Omental fat pad (tissue), 4 donors: ENCODE results near the gene EME2. TPM values are rescaled to one million over a fixed set of nuclear protein-coding genes. Genes with fewer than 3 reads are reported as not detected.

ENCODE experiments used
- ATAC-seq: fragments of 150-250 bp; one replicate; pipeline ENCODE4 v1.9.1; 2016; ENCODE audit warnings: mild to moderate bottlenecking, moderate library complexity; ENCODE audit not compliant: low FRiP score
- DNase-seq: peaks from one replicate; pipeline ENCODE4 v3.0.0-alpha.2; 2019; ENCODE audit warnings: low spot score
- total RNA-seq, 4 donors: library from RNA; depleted of rRNA; stranded (reverse); fragments of >200 nt; gene quantifications; one replicate each; pipeline ENCODE4 v1.1.0, GENCODE V29; 2016
- TF ChIP-seq, protein P1 (sequence below), 3 donors: fragments of 450-650 bp; IDR thresholded peaks; one replicate each; pipeline ENCODE4 v1.5.1; 2016 to 2017; ENCODE audit warnings: antibody characterized with exemption in 3 of 3, mild to moderate bottlenecking in 3 of 3, moderate library complexity in 2 of 3

EME2 gene
- total RNA-seq, 4 donors from 2014 or later = 5.9 to 16.2 (median 7.1) TPM

DNA sequence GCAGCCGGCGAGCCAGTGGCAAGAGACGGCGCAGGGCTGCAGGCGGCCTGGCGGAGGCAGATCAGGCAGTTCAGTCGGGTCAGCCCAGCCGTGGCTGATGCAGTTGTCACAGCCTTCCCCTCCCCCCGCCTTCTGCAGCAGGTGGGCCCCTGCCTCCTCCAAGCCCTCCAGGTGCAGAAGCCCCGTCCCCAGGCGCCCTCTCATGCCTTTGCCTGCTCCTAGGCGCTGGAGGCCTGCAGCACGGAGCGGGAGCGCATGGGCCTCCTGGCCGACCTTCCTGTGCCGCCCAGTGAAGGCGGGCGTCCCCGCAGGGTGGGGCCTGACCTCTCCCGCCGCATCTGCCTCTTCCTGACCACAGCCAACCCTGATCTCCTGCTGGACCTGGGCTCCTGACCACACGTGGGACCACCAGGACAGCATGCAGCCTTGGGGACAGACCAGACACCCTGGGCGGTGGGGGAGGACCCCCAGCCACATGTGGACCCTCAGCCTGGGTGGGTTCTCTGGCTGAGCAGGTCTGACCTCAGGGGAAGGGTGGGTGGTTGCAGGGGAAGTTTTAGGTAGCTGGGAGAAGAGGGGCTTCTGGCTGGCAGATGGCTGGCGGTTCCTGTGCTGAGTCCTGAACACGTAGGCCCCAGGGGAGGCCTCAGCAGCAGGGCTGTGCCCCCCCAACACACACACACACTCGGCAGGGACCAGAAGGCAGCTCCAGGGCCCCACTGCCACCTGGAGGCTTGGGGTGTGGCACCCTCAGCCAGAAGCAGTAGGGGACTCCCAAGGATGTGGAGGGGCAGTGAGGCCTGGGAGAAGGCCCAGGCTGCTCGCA lies 3.4 kb downstream of the EME2 start:
- DNase-seq (no peak), ATAC-seq (no peak)
- TF ChIP-seq, protein P1, sequence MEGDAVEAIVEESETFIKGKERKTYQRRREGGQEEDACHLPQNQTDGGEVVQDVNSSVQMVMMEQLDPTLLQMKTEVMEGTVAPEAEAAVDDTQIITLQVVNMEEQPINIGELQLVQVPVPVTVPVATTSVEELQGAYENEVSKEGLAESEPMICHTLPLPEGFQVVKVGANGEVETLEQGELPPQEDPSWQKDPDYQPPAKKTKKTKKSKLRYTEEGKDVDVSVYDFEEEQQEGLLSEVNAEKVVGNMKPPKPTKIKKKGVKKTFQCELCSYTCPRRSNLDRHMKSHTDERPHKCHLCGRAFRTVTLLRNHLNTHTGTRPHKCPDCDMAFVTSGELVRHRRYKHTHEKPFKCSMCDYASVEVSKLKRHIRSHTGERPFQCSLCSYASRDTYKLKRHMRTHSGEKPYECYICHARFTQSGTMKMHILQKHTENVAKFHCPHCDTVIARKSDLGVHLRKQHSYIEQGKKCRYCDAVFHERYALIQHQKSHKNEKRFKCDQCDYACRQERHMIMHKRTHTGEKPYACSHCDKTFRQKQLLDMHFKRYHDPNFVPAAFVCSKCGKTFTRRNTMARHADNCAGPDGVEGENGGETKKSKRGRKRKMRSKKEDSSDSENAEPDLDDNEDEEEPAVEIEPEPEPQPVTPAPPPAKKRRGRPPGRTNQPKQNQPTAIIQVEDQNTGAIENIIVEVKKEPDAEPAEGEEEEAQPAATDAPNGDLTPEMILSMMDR (IDR thresholded peaks at IDR 0.05) = no peak

DNA sequence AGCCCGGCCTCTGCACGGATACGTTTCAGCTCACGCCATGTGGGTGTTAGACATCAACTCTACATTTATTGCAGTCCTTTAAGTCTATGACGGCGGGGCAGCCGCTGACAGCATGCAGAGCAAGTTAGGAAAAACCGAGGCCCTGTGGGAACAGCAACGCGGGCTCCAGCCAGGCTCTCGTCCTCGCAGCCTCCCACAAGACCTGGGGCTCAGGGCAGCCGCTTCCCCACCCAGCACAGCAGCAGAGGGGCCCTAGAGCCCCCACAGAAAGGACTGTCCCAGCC lies 4.0 kb downstream of the EME2 start:
- TF ChIP-seq, protein P1 (IDR thresholded peaks at IDR 0.05) = no peak
- DNase-seq (no peak), ATAC-seq (no peak)

DNA sequence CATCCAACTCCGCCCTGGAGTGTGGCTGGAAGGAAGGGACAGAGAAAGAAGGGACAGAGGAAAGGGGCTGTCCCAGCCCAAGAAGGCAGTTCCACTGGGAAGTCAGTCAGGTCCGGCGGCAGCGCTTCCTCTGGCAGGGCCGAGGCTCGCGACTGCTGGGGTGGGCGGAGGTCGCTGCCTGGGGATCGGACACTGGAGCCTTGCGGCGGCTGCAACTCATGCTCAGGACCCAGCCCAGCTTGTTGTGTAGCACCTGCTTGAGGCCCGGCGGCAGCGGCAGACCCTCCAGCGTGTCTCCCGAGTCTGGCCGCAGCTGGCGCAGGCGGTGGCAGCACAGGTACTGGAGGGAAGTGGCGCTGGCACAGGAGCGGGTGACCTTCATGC lies 4.4 kb downstream of the EME2 start:
- TF ChIP-seq, protein P1 (IDR thresholded peaks at IDR 0.05) = no peak
- ATAC-seq (no peak), DNase-seq (no peak)

DNA sequence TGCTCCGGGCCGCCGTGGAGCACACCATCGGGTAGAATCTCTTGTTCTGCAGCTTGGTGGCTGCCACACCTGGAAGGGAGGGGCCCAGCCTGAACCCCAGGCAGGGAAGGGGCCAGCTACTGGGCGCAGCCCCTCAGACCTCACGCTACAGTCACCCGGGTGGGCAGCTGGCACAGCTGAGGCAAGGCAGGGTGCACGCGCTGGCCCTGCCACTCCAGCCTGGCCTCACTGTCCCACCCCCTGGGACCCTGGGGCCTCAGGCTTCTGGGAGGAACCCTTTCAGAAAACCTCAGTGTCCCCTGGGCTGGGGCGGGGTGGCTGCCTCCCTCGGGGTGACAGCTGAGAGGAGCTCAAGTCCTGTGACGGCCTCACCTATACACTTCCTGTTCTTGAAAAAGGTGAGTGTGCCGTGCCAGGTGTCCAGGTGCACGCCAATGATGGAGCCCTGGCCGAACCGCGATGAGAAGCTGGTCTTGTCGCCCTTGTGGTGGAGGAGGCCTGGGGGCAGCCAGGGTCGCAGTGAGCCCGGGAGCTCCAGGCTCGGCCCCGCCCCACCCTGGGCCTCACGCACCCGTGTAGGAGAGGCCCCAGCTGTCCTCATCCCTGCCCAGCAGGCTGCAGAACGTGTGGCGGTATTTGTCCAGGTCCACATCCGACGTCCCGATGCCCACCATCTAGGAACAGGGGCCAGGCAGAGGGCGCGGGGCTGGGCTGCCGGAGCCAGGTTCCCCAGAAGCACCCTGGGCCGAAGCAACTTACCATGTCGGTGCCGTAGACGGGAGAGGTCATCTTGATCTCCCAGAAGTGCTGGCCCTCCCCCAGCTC lies 5.0 kb downstream of the EME2 start:
- TF ChIP-seq, protein P1 (IDR thresholded peaks at IDR 0.05) = no peak
- DNase-seq = no peak
- no peak for ATAC-seq

DNA sequence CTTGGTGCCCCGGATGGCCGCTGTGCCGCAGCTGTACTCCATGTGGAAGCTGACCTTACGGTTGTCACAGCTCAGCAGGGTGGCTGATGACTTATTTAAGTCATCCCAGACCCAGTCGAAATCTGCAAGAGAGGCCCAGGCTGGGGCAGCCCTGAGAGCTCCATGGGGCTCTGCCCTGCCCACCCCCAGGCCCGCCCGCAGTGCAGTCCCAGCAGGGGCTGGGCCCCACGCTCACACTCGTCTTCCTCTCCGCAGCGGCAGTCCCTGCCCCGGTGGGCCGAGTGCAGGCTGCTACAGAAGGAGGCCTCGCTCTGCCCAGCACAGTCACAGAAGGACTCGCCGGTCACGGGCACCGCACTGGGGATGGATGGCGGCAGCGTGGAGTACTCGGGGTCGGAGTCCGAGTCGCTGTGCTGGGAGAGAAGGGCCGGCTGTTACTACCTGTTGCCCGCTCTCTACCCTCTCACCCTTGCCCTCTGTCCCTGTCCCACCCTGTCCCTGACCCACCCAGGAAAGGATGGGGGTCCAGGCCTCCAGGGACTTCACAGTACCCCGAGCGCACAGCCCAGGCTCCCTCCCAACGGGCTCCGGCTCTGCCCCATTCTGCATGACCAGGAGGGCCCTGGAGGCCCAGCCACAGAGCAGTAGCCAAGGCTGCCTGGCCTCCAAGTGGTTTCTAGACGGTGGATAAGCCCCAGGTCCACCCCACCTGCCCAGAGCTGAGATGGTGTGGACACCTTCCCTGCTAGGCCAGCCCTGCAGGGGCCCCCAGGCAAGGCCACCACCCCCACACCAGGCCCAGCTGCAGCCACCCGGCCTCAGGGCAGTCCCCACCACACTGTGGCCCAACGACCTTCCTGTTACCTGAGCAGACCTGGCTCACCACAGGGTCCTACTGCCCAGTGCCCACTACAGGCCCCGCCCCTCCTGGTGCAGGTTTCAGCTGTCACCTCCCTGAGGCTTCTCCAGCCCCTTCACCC lies 5.9 kb downstream of the EME2 start:
- TF ChIP-seq, protein P1 (IDR thresholded peaks at IDR 0.05) = no peak
- ATAC-seq (no peak), DNase-seq (no peak)

DNA sequence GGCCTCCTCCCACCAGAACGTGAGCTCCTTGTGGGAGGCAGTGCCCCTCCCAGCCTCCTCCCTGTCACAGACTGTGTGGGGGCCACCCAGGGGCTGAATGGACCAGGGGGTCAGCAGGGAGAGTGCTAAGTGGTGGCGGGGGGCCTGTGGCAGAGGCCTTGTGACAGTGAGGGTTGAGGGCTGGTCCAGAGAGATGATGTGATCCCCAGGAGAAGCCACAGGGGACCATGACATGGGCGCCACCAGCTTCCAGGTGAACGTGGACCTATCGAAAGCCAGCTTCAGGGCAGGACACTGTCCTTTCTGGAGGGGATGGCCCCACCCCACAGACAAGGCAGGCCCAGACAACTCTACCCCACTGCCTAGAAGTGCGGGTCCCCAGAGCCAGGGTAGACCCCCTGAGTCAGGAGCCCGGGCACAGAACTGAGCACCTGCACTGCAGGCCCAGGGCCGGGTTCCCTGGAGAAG lies 6.7 kb downstream of the EME2 start:
- DNase-seq (no peak), ATAC-seq (no peak)
- TF ChIP-seq, protein P1 (IDR thresholded peaks at IDR 0.05) = no peak
